Measurements from ENCODE around the gene CTSF.
"Not testable (repeated sequence)": the region's sequence is repeated elsewhere in the genome, so short reads cannot be mapped to it uniquely, and the experiment has no call there.

CTSF gene

DNA sequence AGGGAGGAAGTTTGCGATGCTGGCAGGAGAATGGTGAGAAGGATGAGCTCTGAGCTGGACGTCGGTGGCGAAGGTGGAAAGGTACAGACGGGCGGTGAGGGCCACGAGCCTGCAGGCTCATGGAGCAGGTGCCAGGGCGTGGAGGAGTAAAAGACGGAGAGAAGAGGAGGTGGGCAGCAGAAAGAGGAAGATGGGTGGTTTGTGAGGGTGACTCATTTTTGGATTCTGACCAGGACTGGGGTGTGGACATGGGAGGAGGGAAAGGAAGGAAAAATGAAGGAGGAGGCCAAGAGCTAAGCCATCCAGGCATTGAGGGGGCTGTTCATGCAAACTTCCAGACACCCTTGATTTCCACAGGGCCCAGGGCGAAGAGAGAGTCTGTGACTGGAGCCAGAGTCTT is 26.0 kb downstream of the CTSF start:
- CTCF ChIA-PET: interaction anchor here (1.4 to 1.9 kb wide), 2 partner anchors 9 to 136 kb away, joined by 6 read pairs; no protein-coding TSS in a partner anchor
- TF ChIP-seq, protein P1, sequence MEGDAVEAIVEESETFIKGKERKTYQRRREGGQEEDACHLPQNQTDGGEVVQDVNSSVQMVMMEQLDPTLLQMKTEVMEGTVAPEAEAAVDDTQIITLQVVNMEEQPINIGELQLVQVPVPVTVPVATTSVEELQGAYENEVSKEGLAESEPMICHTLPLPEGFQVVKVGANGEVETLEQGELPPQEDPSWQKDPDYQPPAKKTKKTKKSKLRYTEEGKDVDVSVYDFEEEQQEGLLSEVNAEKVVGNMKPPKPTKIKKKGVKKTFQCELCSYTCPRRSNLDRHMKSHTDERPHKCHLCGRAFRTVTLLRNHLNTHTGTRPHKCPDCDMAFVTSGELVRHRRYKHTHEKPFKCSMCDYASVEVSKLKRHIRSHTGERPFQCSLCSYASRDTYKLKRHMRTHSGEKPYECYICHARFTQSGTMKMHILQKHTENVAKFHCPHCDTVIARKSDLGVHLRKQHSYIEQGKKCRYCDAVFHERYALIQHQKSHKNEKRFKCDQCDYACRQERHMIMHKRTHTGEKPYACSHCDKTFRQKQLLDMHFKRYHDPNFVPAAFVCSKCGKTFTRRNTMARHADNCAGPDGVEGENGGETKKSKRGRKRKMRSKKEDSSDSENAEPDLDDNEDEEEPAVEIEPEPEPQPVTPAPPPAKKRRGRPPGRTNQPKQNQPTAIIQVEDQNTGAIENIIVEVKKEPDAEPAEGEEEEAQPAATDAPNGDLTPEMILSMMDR (IDR thresholded peaks at IDR 0.05; ENCODE audit: control extremely low read depth, extremely low read depth, low read depth, missing control alignments): no peak
- no peak for DNase-seq (ENCODE audit: extremely low spot score)
- POLR2A ChIA-PET: no interaction called here

GRCh38 chr11:66541892-66542291 is 26.5 kb downstream of the CTSF start:
- ChIA-PET POLR2A (no interaction called here), CTCF (interaction anchor here (1.4 to 1.9 kb wide), 2 partner anchors 9 to 137 kb away, joined by 6 read pairs; no protein-coding TSS in a partner anchor)
- TF ChIP-seq, protein P1 (IDR thresholded peaks at IDR 0.05; ENCODE audit: control extremely low read depth, extremely low read depth, low read depth, missing control alignments): no peak
- no peak for DNase-seq (ENCODE audit: extremely low spot score)

DNA sequence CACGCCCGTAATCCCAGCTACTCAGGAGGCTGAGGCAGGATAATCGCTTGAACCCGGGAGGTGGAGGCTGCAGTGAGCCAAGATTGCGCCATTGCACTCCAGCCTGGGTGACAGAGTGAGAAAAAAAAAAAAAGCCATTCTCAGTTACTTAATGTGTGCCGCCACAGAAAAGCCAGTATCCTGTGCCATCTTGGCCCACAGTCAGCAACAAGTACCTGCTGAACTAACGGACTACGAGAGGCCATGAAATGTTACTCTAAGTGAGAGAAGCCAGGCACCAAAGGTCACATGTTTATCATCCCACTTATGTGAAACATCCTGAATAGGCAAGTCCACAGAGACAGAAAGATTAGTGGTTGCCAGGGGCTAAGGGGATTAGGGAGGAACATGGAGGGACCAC is 27.8 kb downstream of the CTSF start:
- CTCF ChIA-PET: interaction anchor here (1.9 kb wide), 1 partner anchor 138 kb away, joined by 6 read pairs; no protein-coding TSS in a partner anchor
- POLR2A ChIA-PET; DNase-seq (ENCODE audit: extremely low spot score): not testable (repeated sequence)

GRCh38 chr11:66539870-66540213 is 28.6 kb downstream of the CTSF start:
- ChIA-PET POLR2A (no interaction called here), CTCF (no interaction called here)
- no peak for DNase-seq (ENCODE audit: extremely low spot score)
- TF ChIP-seq, protein P1 (IDR thresholded peaks at IDR 0.05; ENCODE audit: control extremely low read depth, extremely low read depth, low read depth, missing control alignments): no peak

DNA sequence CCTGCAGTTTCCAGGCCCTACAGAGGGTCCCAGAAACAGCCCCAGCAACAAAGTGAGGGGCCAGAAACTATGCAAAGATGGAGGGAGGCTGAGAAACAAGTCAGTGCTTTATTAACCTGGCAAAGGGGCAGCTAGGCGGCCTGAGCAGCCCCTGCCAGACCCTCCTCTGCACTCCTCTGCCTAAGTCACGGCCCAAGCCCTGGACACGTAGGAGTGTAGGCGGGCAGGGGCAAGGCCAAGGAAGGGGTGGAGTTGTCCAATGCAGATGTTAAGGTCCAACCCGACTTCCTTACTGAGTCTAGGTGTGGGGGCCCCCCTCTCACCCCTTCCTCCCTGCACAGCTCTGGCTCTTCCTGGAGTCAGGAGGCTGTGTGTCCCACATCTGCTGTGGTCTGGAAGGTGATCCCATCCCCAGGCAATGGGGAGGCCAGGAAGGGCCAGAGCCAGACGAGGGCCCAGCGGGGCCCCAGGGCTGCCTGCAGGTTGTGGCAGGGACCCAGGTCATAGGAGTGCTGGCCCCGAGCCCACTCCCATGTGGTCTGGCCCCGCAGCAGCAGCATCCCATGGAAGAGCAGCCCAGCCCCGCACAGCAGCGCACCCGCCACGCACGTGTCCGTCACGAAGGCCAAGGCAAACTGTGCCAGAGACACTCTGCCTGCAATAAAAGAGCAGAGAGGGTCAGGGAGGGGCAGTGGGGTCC is 29.1 kb downstream of the CTSF start:
- no peak for DNase-seq (ENCODE audit: extremely low spot score)
- ChIA-PET POLR2A (no interaction called here), CTCF (no interaction called here)
- TF ChIP-seq, protein P1 (IDR thresholded peaks at IDR 0.05; ENCODE audit: control extremely low read depth, extremely low read depth, low read depth, missing control alignments): no peak

GRCh38 chr11:66532784-66533183 is 35.6 kb downstream of the CTSF start:
- POLR2A ChIA-PET: interaction anchor here (1.0 kb wide), 1 partner anchor 13 kb away, joined by 3 read pairs; the partner anchor contains the start of gene ZDHHC24
- TF ChIP-seq, protein P1 (IDR thresholded peaks at IDR 0.05; ENCODE audit: control extremely low read depth, extremely low read depth, low read depth, missing control alignments): no peak
- CTCF ChIA-PET: interaction anchor here (1.2 to 2.0 kb wide), 2 partner anchors 10 to 169 kb away, joined by 3 to 6 read pairs; no protein-coding TSS in a partner anchor
- no peak for DNase-seq (ENCODE audit: extremely low spot score)

- POLR2A ChIA-PET: no interaction called here
- TF ChIP-seq, protein P1 (IDR thresholded peaks at IDR 0.05; ENCODE audit: control extremely low read depth, extremely low read depth, low read depth, missing control alignments): no peak
- CTCF ChIA-PET: interaction anchor here (1.2 to 2.0 kb wide), 2 partner anchors 11 to 168 kb away, joined by 3 to 6 read pairs; no protein-coding TSS in a partner anchor
- DNase-seq (ENCODE audit: extremely low spot score): no peak
Measured at GRCh38 chr11:66531841-66532240, 36.6 kb downstream of the CTSF start.

All from GM10248 (cell line).